ENCODE measurements around the gene NTN5.
"Not testable (repeated sequence)": the region's sequence is repeated elsewhere in the genome, so short reads cannot be mapped to it uniquely, and the experiment has no call there.

Gene NTN5

DNA sequence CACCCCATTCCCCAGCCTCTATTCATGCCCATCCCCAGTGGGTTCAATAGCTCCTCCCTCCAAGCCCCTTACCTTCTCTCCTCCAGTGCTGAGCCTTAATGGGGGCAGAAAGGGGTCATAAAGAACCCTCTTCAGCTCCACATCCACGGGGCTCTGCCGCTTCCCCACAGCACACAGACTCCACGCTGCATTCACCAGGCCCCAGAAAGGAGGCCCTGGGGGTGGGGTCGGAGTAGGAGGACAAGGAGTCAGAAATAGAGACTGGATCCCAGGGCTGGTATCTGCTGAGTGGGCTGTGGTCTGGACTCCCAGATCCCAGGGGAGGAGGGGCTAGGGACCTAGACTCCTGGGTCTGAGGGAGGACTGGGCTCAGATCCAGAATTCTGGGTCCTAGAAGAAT is 28.5 kb downstream of the NTN5 start:
- DNase-seq: peak in 1 of 2 donors; percentile 61

GRCh38 chr19:48642862-48643261 is 30.0 kb downstream of the NTN5 start:
- no peak for DNase-seq

- no peak for DNase-seq
Observed at GRCh38 chr19:48641850-48642249, 31.0 kb downstream of the NTN5 start.

DNA sequence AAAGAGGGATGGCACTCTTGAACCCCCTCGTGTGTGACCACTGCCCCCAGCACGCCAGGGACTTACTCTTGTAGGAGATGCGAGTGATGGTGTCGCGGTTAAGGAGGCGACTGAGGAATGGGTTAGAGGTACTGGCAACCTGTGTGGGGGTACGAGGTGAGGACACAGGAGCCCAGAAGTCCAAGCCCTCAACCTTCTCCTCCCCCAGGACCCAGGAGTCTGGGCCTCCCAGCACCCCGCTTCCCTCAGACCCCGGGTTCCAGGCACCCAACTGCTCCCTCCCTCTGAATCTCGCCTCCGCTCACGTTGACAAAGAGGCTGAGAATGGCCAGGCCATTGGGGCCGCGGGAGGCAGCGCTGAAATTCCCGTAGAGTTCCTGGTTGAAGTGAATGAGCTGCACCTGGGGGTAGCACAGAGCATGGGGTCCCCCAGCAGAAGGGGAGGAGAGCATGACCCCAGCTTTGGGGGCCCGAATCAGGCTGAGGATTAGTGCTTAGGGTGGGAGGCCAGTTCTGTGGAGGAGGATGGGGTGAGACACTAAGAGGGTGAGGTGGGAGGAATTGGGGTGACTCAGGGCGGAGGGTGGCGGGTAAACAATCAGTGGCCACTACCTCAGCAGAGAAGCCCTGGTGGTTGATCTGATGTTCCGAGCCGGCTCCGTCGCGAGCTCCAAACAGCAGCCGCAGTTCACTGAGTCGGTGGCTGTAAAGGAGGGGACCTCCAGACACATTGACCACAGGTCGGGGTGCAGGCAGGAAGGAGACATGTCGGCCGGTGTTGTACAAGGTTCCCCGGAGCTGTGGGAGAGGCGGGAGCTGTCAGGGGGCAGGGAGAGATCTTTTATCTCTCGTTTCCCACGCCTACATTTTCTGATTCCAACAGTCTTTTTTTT is 33.1 kb downstream of the NTN5 start:
- DNase-seq: no peak

GRCh38 chr19:48638831-48639381 is 33.9 kb downstream of the NTN5 start:
- DNase-seq: no peak

DNA sequence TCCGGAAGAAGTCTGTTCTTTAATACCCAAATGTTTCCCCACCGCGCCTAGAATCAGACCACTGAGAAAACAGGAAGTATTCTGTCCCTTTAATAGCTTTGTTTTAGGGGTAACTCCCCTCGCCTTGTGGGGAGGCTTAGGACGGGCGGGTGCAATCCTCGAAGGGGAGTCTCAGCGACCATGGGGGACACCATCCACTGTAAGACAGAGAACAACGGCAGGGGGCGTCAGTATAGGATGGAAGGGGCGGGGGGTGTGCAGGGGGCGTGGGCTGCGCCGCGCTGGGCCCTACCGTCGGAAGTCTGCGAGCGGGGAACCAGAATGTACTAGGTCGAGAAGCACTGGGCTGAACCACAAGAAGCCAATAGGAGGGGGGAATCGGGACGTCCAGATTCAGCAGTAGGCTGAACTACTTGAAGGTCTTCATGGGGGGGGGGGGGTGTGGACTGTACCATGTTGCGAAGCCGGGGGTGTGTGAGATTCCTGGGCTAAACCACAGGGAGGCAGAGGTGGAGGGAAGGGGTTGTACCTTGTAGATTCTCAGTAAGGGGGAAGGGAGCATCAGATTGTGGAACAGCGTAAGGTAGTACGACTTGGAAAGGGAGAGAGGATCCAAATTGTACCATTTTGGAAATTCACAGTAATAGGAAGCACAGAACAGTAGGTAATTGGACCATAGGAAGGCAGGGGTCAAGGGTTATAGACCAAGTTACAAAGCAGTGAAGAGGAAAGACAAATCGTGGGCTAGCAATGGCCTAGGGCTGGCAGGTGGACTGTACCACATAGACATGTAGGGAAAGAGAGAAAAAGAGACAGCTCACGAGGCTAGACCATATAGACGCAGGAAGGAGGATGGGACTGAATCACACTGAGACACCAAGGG is 34.6 kb downstream of the NTN5 start:
- peak; percentile 81 to 91 for DNase-seq

GRCh38 chr19:48637449-48637947 is 35.3 kb downstream of the NTN5 start:
- peak; percentile 98 to 99 for DNase-seq

DNA sequence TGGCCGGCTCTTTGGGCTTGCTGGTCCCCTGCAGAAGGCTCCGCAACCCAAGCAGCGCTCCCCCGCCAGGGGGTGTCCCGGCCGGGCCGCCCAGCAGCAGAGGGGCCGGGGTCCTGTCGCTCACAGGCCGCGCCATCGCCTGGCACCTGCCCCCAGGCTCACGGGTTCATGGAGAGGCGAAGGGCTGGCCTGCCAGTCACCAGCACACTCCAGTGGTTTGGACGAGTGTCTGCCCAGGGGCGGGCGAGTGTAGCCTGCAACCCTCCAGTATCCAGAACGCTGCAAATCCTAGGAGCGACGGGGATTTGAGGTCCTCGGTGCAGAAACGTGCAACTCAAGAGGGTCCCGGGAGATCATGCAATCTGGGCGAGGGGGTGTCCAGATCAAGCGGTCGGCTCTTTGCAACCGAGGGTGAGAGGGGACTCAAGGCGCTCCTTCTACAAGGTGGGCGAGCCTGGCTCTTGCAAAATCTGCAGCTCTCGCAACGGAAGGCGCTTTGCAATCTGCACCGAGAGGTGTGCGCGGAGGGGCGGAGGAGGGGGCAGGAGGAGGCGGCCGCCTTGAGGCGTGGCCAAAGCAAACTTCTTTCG is 35.9 kb downstream of the NTN5 start, which contains the start of gene DBP:
DBP (minus strand) TSS at position 521 of the 590 bp plus-strand sequence; CDS start at position 136, 385 bp downstream.
- peak; percentile 74 for DNase-seq

- DNase-seq: peak in 1 of 2 donors; percentile 23
Observed at GRCh38 chr19:48635966-48636858, 36.6 kb downstream of the NTN5 start.

DNA sequence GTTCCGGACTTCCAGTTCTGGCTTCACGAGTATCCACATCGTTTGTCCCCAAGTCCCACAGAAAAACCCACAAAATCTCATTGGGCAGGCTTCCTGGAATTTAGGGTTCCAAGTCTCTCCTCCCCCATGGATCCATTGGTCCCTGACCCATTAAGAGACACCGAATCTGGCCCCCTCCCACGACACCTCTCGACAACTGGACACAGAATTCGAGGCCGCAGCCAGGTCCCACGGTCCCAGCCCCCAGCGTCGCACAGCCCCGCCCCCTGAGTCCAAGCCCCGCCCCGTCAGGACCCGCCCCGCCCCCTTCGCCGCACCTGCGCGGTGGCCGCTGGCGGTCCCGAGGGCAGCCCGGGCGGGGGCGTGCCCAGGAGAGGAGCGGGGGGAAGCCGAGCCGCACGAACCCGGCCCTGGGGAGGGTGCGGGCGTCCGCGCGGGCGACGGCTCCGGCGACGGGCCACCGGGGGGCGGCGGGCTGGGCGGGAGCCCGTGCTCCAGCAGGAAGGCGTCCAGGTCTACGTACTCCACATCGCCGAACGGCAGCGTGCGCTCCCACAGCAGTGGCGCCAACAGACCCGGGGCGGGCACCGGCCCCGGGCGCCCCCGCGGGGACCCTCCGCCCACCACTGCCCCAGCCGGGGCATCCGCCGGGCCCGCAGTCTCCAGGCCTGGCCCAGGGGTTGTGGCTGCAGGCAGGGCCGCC is 37.4 kb downstream of the NTN5 start:
- peak in 1 of 2 donors; percentile 48 for DNase-seq

GRCh38 chr19:48634424-48635262 is 38.2 kb downstream of the NTN5 start:
- peak; percentile 88 to 93 for DNase-seq

DNA sequence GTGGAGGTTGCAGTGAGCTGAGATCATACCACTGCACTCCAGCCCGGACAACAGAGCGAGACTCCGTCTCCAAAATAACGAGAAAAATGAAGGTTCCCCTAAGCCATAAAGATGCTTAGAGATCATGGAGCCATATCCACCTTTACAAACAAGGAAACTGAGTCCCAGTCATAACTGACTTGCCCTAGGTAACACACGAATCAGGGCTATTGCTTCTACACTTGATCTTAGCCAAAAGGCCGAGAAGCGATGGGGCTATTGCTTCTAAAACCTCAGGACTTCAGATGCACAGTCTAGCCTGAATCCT is 38.8 kb downstream of the NTN5 start:
- DNase-seq: no peak

- DNase-seq: no peak
Observed at GRCh38 chr19:48633148-48634035, 39.4 kb downstream of the NTN5 start.

GRCh38 chr19:48632692-48633147 is 40.1 kb downstream of the NTN5 start:
- DNase-seq: no peak

GRCh38 chr19:48632286-48632685 is 40.5 kb downstream of the NTN5 start:
- not testable (repeated sequence) for DNase-seq

GRCh38 chr19:48631225-48631624 is 41.6 kb downstream of the NTN5 start:
- DNase-seq: no peak

- DNase-seq: no peak
Observed at GRCh38 chr19:48630296-48631063, 42.3 kb downstream of the NTN5 start.

Measured in hippocampal formation (tissue), 2 donors.